Islet of Langerhans (tissue), 1 donor: ENCODE measurements around the gene NRXN2.
"Not testable (repeated sequence)": the region's sequence is repeated elsewhere in the genome, so short reads cannot be mapped to it uniquely, and the experiment has no call there.

Experiments used
- FAIRE-seq: peaks from one replicate; lab custom pipeline; 2011; peaks lifted over from hg19 to GRCh38; lab: Jason Lieb, UNC

NRXN2 gene

DNA sequence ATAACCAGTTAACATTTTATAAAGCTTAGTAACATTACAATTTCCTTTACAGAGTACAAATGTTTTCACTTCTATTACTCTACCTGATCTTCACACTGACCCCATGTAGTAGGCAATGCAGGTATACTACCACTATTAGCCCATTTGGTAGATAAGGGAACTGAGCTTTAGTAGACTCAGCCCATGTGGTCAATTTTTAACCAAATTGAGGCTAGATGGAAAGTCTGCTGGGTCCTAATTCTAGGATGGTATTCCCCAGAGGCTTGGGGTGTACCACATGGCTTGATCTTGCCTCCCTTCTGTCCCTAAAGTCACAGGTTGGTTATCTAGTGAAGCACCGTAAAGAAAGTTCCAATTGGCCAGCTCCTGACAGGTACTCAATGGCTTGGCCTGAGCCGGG lies 48.2 kb downstream of the NRXN2 start:
- FAIRE-seq: no peak

DNA sequence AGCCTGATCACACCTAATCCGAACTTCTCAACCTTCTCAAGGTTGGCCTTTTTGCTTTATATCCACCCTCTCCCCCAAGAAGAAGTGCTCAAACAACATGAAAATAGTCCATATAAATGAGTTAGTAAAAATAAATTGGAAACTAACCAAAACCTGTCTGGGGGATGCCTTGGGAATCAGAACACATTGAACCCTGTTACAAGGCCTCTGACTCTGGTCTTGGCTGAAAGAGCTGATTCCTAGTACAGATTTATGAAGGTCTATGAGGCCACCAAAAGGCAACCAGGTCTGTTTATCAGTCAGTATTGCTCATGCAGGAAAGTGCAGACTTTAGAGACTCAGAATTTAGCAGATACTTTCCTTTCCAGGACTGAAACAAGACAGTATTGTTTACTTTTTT lies 49.7 kb downstream of the NRXN2 start:
- no peak for FAIRE-seq

DNA sequence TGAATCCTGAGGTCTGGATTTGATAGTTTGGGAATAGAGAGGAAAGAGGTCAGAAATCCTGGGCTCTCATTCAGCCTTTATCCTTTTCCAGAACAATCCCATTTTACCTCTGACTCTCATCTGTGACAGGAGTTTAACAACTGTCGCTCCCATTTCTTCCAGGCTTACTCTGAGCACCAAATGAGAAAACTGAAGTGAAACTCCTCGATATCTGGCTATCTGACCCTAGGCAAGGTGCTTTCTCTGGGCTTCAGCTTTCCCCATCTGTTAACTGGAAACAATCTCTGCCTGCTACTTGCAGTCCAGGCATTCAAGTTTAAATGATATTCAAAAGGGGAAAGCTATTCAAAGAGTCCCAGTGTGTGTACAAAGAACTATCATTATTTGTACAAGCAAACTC lies 50.1 kb downstream of the NRXN2 start:
- no peak for FAIRE-seq

DNA sequence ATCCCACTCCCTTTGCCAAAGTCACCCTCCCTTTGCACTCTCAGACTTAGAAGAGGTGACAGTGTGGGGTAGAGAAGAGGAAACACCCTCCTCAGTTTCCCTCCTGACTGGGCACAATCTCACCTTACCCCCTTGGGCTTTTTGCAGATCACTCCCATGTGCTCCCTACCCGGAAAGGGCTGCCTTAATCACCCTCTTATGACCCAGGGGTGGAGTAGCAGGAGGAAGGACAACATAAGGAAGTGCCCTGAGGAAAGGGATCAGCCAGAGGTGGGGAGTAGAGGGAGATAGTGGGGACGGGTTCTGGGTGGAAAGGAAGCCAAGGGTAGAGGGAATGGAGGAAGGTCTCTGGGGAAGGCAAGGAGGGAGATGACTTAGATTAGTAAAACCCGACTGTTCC lies 52.0 kb downstream of the NRXN2 start:
- FAIRE-seq: no peak

DNA sequence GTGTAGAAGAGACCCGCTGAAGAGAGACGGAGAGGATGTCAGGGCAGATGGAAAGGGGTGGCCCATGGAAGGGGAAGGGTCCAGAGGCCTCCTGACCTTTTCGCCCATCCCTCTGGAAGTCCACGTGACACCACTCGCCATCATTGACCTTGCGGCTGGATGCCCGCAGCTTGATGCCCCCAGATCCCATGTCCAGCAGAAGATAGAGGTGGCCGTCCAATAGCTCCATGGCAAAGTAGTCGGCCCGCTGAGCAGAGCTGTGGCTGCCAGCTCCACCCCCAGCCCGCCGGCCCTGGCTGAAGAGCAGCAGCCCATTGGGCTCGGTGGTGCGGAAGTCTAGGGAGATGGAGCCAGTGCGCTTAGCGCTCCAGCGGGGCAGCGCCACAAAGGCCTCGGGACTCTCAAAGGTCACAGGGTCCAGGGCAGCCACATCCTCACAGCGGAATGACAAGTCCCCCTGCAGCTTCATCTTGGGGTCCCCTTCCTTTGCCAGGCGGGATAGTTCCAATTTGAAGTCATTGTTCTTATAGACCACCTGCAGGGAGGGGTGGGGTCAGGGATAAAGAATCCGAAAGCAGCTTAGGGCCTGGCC lies 55.7 kb downstream of the NRXN2 start:
- no peak for FAIRE-seq

DNA sequence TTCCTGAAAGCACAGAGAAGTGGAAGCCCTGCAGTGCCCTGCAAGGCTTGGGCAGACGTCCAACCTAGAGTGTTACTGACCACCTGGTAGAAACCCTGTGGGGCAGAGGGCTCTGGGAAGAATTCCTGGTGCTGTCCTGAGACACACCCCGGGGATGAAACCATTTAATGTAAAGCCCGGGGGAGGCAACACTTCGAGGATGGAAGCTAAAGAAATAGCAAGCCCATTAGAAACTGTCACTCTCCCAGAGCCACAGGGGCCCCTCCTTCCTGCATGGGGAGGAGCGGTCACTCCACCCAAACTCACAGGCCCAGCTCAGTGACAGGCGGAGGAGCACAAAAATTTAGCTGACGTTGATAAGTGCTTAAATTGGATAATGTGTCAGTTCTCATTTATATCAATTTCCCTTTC lies 57.6 kb downstream of the NRXN2 start:
- no peak for FAIRE-seq

DNA sequence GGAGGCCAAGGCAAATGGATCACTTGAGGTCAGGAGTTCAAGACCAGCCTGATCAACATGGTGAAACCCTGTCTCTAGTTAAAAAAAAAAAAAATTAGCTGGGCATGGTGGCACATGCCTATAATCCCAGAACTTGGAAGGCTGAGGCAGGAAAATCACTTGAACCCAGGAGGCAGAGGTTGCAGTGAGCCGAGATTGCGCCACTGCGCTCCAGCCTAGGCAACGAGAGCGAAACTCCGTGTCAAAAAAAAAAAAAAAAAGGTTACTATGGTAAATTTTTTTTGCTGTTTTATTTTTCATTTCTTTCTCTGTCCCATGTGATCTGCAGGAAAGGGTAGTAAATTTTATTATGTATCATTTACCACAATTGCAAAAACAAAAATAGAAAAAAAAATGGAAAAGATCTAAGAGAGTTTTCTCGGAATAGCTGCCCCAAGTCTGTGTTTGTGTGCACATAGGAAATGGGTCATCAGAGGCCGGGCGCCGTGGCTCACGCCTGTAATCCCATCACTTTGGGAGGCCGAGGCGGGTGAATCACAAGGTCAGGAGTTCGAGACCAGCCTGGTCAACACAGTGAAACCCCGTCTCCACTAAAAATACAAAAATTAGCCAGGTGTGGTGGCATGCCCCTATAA lies 58.6 kb downstream of the NRXN2 start:
- not testable (repeated sequence) for FAIRE-seq

DNA sequence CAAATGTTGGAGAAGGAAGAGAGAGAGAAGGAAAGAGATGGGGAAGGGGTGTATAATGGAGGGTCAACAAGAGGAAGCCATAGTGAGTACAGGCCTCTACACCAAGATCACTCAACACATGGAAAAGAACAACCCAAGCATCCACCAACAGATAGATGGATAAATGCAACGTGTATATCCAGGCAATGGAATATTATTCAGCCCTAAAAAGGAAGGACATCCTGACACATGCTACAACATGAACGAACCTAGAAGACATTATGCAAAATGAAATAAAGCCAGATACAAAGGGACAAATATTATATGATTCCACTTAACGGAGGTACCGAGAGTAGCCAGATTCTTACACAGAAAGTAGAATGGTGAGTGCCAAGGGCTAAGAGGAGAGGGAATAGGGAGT lies 59.3 kb downstream of the NRXN2 start:
- FAIRE-seq: no peak

DNA sequence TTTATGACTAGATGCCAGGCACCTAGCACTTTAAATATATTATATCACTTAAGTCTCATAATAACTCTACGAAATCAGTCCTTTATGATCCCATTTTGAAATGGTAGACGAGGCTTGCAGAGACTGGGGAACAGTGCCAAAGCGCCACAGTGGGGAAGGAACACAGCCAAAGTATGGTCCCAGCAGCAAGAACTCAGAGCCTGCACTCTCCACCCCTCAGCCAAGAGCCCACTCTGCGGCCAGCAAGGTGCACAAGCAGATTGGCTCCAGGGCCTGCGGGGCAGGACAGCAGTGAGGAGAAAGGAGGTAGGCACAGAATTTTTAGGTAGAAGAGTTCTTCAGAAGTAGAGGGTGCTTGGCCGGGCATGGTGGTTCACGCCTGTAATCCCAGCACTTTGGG lies 61.4 kb downstream of the NRXN2 start:
- no peak for FAIRE-seq

DNA sequence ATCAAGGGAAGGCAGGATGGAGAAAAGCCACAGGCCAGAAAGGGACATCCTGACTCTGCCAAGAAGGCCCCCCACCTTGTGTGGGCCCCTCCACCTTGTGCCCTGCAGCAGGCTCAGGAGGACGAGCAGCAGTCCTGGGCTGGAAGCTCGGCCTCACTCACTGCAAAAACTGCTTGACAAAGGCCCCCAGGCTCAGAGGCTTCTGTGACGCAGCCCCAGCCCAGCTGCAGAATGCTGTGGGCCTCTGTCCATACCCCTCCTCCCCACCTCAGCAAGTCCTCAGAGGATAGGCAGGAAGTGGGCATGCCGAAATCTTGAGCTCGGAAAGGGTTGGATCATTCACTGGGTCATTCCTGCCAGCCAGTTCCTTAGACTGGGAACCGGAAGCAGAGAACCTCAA lies 61.9 kb downstream of the NRXN2 start:
- no peak for FAIRE-seq

DNA sequence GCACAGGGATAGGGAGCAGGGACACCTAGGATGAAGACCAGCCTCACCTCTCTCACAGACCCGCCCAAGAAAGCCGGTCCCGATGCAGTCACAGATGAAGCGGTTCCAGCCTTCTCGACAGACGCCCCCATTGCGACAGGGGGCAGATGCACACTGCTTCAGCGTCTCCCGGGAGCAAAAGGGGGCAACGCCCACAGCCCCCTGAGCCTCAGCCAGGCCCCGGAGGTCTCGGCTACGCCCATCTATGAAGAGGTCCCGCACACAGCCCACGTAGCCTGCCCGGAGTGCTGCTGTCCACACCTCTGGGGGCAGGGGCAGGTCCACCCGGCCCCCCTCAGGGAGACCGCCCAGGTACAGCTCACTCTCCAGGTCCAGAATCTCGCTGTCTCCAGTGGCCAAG lies 62.3 kb downstream of the NRXN2 start:
- no peak for FAIRE-seq

DNA sequence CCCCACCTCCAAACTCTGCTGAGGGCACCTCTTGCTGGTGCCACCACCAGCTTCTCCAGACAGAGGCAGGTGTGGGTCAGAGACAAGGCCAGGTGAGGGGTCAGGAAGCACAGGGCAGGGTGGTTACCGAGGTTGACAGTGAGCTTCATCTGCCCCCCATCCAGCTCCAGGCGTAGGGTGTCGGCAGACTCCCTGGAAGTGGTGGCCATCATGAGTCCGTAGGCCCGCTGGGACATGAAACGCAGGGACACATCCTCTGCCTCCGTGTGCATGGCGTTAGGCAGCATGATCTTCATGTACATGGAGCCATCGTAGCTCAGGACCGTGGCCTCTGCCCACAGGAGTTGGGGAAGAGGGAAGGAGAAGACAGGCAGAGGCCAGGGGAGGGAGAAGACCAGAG lies 62.8 kb downstream of the NRXN2 start:
- FAIRE-seq: no peak

DNA sequence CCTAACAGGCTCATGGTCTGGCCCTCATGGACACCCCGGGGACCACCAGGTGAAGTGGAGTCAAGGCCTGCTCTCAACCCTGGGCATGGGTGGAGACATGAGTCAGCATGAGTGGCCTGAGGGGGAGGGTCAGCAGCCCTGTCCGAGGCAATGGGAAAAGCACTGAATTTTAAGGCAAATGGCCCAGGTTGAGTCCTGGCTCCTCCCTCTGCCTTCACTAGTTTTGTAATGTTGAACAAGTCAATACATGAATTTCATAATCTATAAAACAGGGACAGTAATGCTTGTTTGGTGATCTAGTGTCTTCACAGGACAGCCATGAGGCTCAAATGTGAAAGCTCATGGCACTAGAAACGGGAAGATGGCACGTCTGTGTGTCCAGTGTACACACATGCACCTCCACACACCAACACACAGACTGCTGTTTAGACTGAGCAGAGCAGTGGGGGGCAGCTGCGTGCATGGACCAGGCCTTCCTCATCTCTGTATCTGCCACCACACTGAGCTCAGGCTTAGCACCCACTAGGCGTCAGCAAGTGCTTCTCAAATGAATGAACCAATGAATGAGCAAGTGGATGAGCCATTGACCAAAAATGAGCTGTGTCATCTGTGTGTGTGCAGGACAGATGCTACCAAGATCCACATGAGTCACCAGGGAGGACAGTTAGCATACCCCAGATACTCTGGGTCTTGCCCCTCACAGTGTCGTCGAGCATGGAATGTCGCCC lies 63.4 kb downstream of the NRXN2 start:
- FAIRE-seq: no peak

DNA sequence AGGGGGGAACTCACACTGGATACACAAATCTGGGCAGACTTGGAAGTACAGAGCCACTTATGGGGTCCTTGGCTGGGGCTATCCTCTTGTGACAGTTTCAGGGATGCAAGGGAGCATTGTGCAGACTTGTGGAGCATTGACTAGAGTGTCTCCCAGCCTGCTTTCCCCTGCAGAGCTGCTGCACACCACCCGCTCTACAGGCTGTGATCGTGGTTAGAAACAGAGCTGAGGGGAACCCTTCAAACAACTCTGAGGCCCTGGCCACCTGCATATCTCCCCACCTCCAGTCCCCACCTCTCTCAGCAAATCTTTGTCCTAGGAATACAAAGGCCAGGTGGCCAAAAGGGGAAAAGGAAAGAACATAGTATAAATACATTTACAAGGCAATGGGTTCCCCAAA lies 64.7 kb downstream of the NRXN2 start:
- FAIRE-seq: no peak

DNA sequence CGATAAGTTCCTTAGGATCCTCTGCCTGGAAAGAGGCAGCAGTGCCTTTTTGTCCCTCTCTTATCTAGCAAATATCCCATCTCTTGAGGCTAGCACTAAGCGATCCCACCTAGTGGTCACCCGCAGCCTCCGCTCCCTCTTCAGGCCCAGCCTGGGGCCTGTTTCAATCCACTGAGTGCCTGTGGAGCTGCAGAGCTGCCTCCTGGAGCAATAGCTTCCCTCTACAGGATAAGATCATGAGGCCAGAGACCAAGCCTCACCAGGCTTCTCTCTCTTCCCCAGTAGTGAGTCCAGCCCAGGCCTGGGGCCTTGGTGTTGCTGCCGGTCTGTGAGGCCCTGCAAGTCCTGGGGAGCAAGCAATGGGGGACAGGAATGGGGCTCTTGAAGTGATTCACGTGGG lies 66.1 kb downstream of the NRXN2 start:
- no peak for FAIRE-seq

DNA sequence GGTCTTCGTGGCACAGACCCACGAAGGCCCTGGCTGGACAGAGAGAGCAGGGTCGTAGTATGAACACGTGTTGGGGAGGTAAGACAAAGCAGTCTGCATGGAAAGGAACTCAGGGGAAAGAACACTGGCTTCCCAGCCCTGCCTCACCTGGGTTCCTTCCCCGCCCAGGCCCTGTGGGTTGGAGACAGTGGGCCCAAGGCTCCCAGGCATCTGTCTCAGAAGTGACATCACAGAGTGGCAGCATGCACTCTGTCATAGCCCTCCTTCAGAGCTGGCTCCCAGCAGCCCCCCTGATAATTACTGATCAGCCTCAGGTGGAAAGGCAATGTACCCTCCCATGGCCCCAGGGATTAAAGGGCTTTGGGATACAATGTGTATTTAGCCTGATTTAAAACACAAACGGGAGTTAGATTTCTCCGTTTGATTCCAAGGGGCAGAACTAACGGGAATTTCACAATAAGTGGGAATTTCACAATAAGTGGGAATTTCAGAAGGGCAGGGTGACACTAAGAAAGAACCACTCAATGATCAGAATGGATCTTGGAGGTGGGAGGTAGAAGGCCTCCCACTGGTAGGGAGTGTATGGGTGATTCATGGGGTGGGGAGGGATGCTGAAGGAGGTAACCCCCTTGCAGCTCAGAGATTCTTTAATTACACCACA lies 66.9 kb downstream of the NRXN2 start:
- no peak for FAIRE-seq

DNA sequence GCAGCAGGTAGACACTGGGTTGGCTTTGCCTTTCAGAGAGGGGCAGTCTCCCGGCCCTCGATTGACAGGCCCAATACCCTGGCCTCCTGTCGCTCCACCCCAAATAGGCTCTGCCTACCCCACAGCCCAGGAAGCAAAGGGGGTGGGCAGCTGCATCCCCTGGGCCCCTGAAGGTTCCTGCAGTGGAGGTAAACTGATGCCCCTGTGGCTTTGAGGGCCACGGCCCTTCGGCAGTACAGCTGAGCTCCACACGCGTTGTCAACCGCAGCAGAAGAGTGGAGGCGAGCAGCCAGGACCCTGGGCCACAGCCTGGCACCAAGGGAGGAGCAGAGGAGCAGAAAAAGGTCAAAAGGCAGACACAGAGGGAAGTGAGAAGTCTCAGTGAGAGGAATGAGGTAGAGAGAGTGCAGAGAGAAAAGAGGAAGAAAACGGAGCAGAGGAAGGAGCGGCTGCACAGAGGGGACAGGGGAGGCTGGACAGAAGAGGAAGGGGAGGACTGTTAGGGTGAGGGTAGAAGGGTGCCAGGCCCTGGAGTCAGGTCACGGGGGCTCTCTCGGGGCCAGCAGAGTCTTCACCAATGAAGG lies 67.9 kb downstream of the NRXN2 start:
- FAIRE-seq: no peak

DNA sequence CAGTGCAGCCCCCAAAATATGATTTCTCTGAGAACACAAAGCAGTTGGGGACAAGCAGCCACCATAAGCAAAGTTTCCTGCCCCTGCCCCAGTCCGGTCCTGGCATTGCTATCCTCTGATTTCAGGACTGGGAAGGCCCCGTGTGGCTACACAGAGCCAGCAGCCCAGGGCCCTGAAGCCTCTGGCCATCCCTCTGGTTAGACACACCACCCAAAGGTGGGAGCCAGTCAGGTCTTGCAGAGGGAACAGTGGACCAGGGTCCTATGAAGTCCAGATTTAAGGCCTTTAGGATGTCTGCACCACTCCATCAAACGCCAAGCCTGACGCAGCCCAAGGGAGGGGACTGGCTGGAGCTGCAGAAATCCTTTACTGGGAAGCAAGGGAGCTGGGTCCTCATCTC lies 68.6 kb downstream of the NRXN2 start:
- no peak for FAIRE-seq

DNA sequence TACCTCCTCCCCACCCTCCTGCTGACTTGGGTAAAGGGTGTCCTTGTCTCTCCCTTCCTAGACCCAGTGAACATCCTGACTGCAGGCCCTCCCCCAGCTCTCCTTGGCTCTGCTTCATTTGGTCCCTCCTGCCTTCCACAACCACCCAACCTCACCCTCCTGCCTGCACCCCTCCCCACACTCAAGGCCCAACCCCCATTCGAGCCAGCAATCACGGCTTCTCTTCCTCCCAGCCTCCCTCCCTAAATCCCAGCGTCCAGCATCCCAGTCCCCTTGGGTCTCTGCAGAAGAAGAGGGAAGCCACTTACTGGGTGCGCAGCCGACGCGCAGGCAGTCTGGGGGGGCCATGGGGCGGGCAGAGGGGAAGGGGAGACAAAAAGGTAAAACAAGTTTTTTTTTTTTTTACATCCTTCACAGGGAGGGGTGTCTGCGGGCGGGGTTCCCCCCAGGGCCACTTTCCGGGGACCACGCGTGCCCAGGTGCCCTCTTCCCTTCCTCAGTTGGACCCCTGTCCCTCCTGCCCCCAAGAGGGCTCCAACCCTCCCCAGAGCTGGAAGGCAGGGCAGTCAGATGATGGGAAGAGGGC lies 69.5 kb downstream of the NRXN2 start:
- FAIRE-seq: no peak

DNA sequence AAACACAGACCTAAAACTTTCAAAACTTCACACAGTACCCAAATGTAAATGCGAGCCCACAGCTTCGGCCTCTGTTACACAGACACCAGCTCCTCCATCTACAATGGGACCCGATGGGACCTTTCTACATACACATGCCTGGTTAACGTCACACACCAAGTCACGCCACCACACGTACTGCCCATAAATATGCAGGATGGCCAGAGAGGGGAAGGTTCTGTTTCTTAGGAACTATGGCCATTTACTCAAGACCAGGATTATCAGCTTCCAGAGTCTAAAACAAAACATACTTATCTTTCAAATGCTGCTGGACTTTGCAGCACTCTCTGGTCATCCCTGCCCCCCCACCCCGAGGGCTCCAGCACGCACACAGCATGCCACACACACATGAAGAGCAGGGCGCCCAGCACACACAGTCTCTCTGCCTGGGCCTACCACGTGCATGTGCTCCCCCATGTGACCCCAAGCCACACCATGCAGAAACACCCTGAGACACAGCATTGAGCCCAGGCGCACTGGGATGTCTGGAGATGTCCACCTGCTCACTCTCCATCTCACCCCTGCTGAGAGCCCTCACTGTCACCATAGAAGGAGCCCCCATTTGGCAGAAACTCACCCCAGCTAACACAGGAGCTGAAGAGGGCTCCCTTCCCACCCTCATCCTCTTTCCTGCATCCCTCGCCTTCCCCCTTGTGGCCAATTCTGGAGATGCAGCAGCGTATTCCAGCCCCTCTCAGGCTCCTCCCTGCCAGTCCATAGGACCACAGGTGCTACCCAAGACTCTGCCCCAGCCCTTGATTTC lies 70.2 kb downstream of the NRXN2 start:
- no peak for FAIRE-seq

DNA sequence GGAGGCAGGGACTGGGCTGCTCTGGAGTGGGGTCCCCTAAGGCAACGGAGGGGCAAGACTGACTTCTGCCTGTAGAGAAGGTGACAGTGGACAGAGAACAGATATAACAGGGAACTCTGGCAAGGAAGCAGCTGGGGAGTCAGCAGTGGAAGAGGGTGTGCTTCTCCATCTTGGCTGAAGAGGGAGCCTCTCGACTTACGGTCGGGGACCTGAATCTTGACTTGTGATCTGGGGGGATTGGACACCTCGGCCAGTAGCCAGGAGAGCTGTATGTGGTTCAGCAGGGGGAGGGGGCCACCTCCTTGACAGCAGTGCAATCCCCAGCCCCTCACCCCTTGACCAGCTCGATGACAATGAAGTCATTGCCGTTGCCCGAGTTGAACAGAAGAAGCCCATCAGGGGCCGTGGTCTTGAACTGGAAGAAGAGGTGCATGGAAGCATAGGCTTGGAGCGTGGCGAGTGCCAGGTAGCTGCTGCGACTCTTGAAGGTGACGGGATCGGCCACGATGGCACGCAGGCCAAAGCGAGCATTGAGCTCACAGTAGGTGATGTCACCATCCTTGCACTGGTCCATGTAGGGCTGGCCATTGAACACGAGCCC lies 72.0 kb downstream of the NRXN2 start:
- no peak for FAIRE-seq
